Adrenal gland (tissue), 5 donors: ENCODE data around the gene SPDYE4.

Experiments used
- POLR2A ChIP-seq, 2 donors: fragments of 450-650 bp; IDR thresholded peaks; one replicate each; pipeline ENCODE4 v1.6.1; 2017; ENCODE audit warnings: antibody characterized with exemption in 2 of 2, mild to moderate bottlenecking in 2 of 2, moderate library complexity in 1 of 2
- TF ChIP-seq, protein P1 (sequence below), 6 experiments: fragments of 450-650 bp in 4 of 6; fragments of 200-600 bp in 2 of 6; sonication (generic) in 1 of 6; IDR thresholded peaks; 1 replicate in 5 of 6; 2 replicates in 1 of 6; pipeline versions ENCODE4 v1.5.1 to v1.8.0; 2016 to 2021; ENCODE audit warnings: antibody characterized with exemption in 6 of 6, mild to moderate bottlenecking in 2 of 6, moderate library complexity in 1 of 6
- donor health status: DM: no; HTN: no; CAD: no.

DNA sequence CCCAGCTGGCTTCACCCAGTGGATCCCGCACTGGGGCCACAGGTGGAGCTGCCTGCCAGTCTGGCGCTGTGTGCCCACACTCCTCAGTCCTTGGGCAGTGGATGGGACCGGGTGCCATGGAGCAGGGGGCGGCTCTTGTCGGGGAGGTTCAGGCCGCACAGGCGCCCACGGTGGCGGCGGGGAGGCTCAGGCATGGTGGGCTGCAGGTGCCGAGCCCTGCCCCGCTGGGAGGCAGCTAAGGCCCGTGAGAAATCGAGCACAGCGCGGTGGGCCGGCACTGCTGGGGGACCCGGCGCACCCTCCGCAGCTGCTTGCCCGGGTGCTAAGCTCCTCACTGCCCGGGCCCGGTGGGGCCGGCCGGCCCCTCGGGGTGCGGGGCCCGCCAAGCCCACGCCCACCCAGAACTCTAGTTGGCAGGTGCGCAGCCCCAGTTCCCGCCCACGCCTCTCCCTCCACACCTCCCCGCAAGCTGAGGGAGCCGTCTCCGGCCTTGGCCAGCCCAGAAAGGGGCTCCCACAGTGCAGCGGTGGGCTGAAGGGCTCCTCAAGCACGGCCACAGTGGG is 40.3 kb downstream of the SPDYE4 start:
- TF ChIP-seq, protein P1, sequence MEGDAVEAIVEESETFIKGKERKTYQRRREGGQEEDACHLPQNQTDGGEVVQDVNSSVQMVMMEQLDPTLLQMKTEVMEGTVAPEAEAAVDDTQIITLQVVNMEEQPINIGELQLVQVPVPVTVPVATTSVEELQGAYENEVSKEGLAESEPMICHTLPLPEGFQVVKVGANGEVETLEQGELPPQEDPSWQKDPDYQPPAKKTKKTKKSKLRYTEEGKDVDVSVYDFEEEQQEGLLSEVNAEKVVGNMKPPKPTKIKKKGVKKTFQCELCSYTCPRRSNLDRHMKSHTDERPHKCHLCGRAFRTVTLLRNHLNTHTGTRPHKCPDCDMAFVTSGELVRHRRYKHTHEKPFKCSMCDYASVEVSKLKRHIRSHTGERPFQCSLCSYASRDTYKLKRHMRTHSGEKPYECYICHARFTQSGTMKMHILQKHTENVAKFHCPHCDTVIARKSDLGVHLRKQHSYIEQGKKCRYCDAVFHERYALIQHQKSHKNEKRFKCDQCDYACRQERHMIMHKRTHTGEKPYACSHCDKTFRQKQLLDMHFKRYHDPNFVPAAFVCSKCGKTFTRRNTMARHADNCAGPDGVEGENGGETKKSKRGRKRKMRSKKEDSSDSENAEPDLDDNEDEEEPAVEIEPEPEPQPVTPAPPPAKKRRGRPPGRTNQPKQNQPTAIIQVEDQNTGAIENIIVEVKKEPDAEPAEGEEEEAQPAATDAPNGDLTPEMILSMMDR (IDR thresholded peaks at IDR 0.05) = no peak
- no peak for TF ChIP-seq POLR2A (IDR thresholded peaks at IDR 0.05)
